Mucosa of descending colon (tissue), 3 donors: ENCODE results near the gene MEMO1. TPM values are rescaled to one million over a fixed set of nuclear protein-coding genes. Genes with fewer than 3 reads are reported as not detected.

Source experiments
- ATAC-seq: fragments of 200-7000 bp; cut with Tn5 transposase; one replicate; pipeline ENCODE4 v1.9.1; 2020; ENCODE audit warnings: mild to moderate bottlenecking, moderate library complexity
- DNase-seq, 3 donors: peaks; one replicate each; pipeline ENCODE4 v3.0.0-alpha.2; 2020
- H3K36me3 ChIP-seq: fragments of 200-600 bp; one replicate; pipeline ENCODE4 v1.8.0; 2021; ENCODE audit warnings: low read depth, mild to moderate bottlenecking
- H3K4me1 ChIP-seq: fragments of 200-600 bp; one replicate; pipeline ENCODE4 v1.8.0; 2021; ENCODE audit warnings: low read depth, mild to moderate bottlenecking
- H3K4me3 ChIP-seq: fragments of 200-600 bp; one replicate; pipeline ENCODE4 v1.8.0; 2021; ENCODE audit warnings: mild to moderate bottlenecking
- H3K9me3 ChIP-seq: fragments of 200-600 bp; one replicate; pipeline ENCODE4 v1.8.0; 2021; ENCODE audit warnings: mild to moderate bottlenecking
- CTCF ChIP-seq: fragments of 200-600 bp; IDR thresholded peaks from one replicate; pipeline ENCODE4 v1.8.0; 2022; ENCODE audit warnings: antibody characterized with exemption, mild to moderate bottlenecking
- intact Hi-C, 2 donors: fragments of 100-400 bp; cut with DNase I in 1 of 2; cut with micrococcal nuclease in 1 of 2; formaldehyde crosslinking; loops; one replicate each; pipeline versions ENCODE4 v1.11.0 to v1.11.1; 2022; cut with DNase I, micrococcal nuclease
- total RNA-seq, 3 donors: library from RNA; stranded (reverse); fragmentation: NEBNext Ultra II Directional in 2 of 3; extraction: Animal tissue kit (Norgen Biotek cat#: 25700) in 2 of 3; gene quantifications; one replicate each; pipeline versions ENCODE4 v1.2.1 to v1.2.4, GENCODE V29; 2021 to 2023
- donor health status: DM: no; HTN: no; CAD: no; lungs with moderate emphysema.
- donor health status: DM: no; HTN: no; CAD: no.
- donor health status: DM: no; HTN: yes; CAD: no.

The MEMO1 gene
- total RNA-seq, 3 donors from 2014 or later = 28.6 to 46.4 (median 29.2) TPM

GRCh38 chr2:31823558-31823957 lies 187.2 kb downstream of the MEMO1 start:
- H3K36me3 ChIP-seq = no peaks in the 10 kb centered on the region
- H3K4me3 ChIP-seq = no peak overlapping the region
- ATAC-seq = no peak
- H3K9me3 ChIP-seq = peaks cover 54% of the 10 kb centered on the region
- no peak for TF ChIP-seq CTCF
- intact Hi-C loops = no loop called here
- no peak for DNase-seq
- no peaks in the 10 kb centered on the region for H3K4me1 ChIP-seq

- ATAC-seq (no peak), DNase-seq (no peak)
- Histone ChIP-seq H3K9me3 (peaks cover 50% of the 10 kb centered on the region), H3K4me1 (no peaks in the 10 kb centered on the region), H3K4me3 (no peak overlapping the region), H3K36me3 (no peaks in the 10 kb centered on the region)
- TF ChIP-seq CTCF = no peak
- intact Hi-C loops = no loop called here
Measured at GRCh38 chr2:31822587-31822986, 188.2 kb downstream of the MEMO1 start.

Other genes with a start within 250 kb of the MEMO1 start
- gene DPY30, start 28.8 kb upstream of the MEMO1 start, total RNA-seq = 10 to 100 TPM; 49.0 to 59.2 (median 49.0) TPM
- 10 to 100 TPM; 17.2 to 18.9 (median 17.2) TPM for gene SPAST, start 52.5 kb upstream of the MEMO1 start, total RNA-seq
- gene SLC30A6, start 154.9 kb upstream of the MEMO1 start, total RNA-seq = 10 to 100 TPM; 16.8 to 21.7 (median 21.3) TPM